Measurements from ENCODE around the gene TMEM245.

Gene TMEM245

GRCh38 chr9:109124121-109124520 is 4.4 kb upstream of the TMEM245 start:
- H3K4me2 ChIP-seq (ENCODE audit: low read length), result no peak overlapping the region
- H3K9ac ChIP-seq, result no peak overlapping the region
- H2AFZ ChIP-seq, result no peak overlapping the region
- peaks cover under 1% of the 10 kb centered on the region for H3K79me2 ChIP-seq
- H3K27me3 ChIP-seq (ENCODE audit: control insufficient read depth, insufficient read depth, low read length), result no peaks in the 10 kb centered on the region
- H3K4me1 ChIP-seq, result no peaks in the 10 kb centered on the region
- H3K27ac ChIP-seq, result no peak overlapping the region
- no peaks in the 10 kb centered on the region for H3K9me3 ChIP-seq (ENCODE audit: control insufficient read depth, low read length)
- no peak for TF ChIP-seq CTCF (IDR thresholded peaks at IDR 0.05)
- H3K4me3 ChIP-seq (ENCODE audit: low read depth, low read length), result no peak overlapping the region
- H3K36me3 ChIP-seq (ENCODE audit: control insufficient read depth, insufficient read depth, low read length), result no peaks in the 10 kb centered on the region

DNA sequence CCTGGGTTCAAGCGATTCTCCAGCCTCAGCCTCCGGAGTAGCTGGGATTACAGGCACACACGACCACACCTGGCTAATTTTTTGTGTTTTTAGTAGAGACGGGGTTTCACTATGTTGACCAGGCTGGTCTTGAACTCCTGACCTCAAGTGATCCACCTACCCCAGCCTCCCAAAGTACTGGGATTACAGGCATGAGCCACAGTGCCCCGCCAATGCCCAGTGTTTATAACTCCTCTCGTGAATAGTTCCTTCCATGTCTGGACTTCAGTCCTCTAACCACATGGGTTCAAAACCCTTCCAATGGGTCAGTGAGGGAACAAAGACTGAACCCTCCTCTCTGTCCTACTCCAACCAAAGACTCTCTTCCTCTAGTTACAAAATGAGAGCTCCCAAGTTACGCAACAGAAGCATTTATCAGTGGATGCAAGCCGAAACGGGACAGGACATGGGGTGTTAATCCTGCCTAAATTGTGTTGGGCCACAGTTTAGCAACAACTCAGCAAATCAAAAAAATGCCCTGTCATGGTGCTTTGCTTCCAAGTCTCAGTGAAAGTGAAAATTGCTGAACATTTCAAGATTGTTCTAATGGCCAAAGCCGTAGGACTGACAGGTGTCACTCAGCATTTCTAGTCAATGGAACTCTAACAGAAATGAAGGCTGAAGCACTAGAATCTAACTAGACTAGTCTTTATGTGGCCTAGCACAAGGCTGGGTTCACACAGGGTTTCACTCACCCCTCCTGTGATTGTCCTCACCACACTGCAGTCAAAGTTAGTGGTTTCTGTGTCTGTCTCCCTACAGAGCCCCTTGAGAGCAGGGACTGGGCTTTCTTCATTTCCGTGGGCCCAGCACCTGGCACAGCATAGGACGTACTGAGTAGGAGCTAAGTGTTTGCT is 3.2 kb upstream of the TMEM245 start:
- Histone ChIP-seq H3K79me2 (peaks cover 8% of the 10 kb centered on the region), H3K9ac (no peak overlapping the region), H3K27me3 (ENCODE audit: control insufficient read depth, insufficient read depth, low read length) (no peaks in the 10 kb centered on the region), H3K4me2 (ENCODE audit: low read length) (no peak overlapping the region), H3K9me3 (ENCODE audit: control insufficient read depth, low read length) (no peaks in the 10 kb centered on the region), H3K36me3 (ENCODE audit: control insufficient read depth, insufficient read depth, low read length) (no peaks in the 10 kb centered on the region), H3K27ac (no peak overlapping the region), H3K4me1 (no peaks in the 10 kb centered on the region), H2AFZ (no peak overlapping the region), H3K4me3 (ENCODE audit: low read depth, low read length) (no peak overlapping the region)
- no peak for TF ChIP-seq CTCF (IDR thresholded peaks at IDR 0.05)

- H3K36me3 ChIP-seq (ENCODE audit: control insufficient read depth, insufficient read depth, low read length), result no peaks in the 10 kb centered on the region
- H3K4me3 ChIP-seq (ENCODE audit: low read depth, low read length), result no peak overlapping the region
- peaks cover 20% of the 10 kb centered on the region for H3K79me2 ChIP-seq
- H2AFZ ChIP-seq, result no peak overlapping the region
- no peaks in the 10 kb centered on the region for H3K4me1 ChIP-seq
- TF ChIP-seq CTCF (IDR thresholded peaks at IDR 0.05), result no peak
- H3K4me2 ChIP-seq (ENCODE audit: low read length), result no peak overlapping the region
- no peak overlapping the region for H3K27ac ChIP-seq
- no peak overlapping the region for H3K9ac ChIP-seq
- H3K9me3 ChIP-seq (ENCODE audit: control insufficient read depth, low read length), result no peaks in the 10 kb centered on the region
- H3K27me3 ChIP-seq (ENCODE audit: control insufficient read depth, insufficient read depth, low read length), result no peaks in the 10 kb centered on the region
These were observed 1.6 kb upstream of the TMEM245 start for GRCh38 chr9:109121232-109121796.

- Histone ChIP-seq H3K27ac (no peak overlapping the region), H3K79me2 (peaks cover 23% of the 10 kb centered on the region), H3K36me3 (ENCODE audit: control insufficient read depth, insufficient read depth, low read length) (no peaks in the 10 kb centered on the region), H3K9me3 (ENCODE audit: control insufficient read depth, low read length) (no peaks in the 10 kb centered on the region), H3K9ac (no peak overlapping the region), H3K4me2 (ENCODE audit: low read length) (no peak overlapping the region), H2AFZ (no peak overlapping the region), H3K27me3 (ENCODE audit: control insufficient read depth, insufficient read depth, low read length) (no peaks in the 10 kb centered on the region), H3K4me1 (no peaks in the 10 kb centered on the region), H3K4me3 (ENCODE audit: low read depth, low read length) (no peak overlapping the region)
- TF ChIP-seq CTCF (IDR thresholded peaks at IDR 0.05), result no peak
These were observed 550 bp upstream of the TMEM245 start for GRCh38 chr9:109120204-109120789.
